Tibial artery (tissue), 4 donors: Measurements from ENCODE around the gene PPME1.

Experiments
- DNase-seq, 2 donors: peaks; one replicate each; pipeline ENCODE4 v3.0.0-alpha.2; 2019
- H3K27ac ChIP-seq, 2 donors: fragments of 200-600 bp; sonication (generic) in 1 of 2; 1 replicate in 1 of 2; 2 replicates in 1 of 2; pipeline ENCODE4 v1.5.1; 2018 to 2019; ENCODE audit warnings: mild to moderate bottlenecking in 1 of 2
- H3K27me3 ChIP-seq, 2 donors: fragments of 200-600 bp; sonication (generic) in 1 of 2; one replicate each; pipeline versions ENCODE4 v1.5.1 to v1.6.0; 2016 to 2019
- H3K36me3 ChIP-seq, 3 donors: fragments of 200-600 bp; sonication (generic) in 2 of 3; one replicate each; pipeline ENCODE4 v1.5.1; 2016 to 2019; ENCODE audit warnings: mild to moderate bottlenecking in 2 of 3
- H3K4me1 ChIP-seq, 4 donors: fragments of 200-600 bp; sonication (generic) in 2 of 4; 1 replicate in 3 of 4; 2 replicates in 1 of 4; pipeline ENCODE4 v1.5.1; 2016 to 2019
- H3K4me3 ChIP-seq, 2 donors: fragments of 200-600 bp; sonication (generic) in 1 of 2; 1 replicate in 1 of 2; 2 replicates in 1 of 2; pipeline ENCODE4 v1.5.1; 2018 to 2019; ENCODE audit warnings: mild to moderate bottlenecking in 2 of 2
- H3K9me3 ChIP-seq, 3 donors: fragments of 200-600 bp; sonication (generic) in 1 of 3; one replicate each; pipeline ENCODE4 v1.5.1; 2016 to 2019
- intact Hi-C: fragments of 100-400 bp; cut with DNase I; formaldehyde crosslinking; loops from one replicate; pipeline ENCODE4 v1.15.0; 2023; ENCODE audit warnings: low total_unique reads
- TF ChIP-seq, protein P1 (sequence below), 2 experiments: fragments of 200-600 bp in 1 of 2; fragments of 450-650 bp in 1 of 2; IDR thresholded peaks; one replicate each; pipeline ENCODE4 v1.5.1; 2017 to 2019; ENCODE audit warnings: antibody characterized with exemption in 2 of 2, mild to moderate bottlenecking in 1 of 2, moderate library complexity in 1 of 2

Gene PPME1

DNA sequence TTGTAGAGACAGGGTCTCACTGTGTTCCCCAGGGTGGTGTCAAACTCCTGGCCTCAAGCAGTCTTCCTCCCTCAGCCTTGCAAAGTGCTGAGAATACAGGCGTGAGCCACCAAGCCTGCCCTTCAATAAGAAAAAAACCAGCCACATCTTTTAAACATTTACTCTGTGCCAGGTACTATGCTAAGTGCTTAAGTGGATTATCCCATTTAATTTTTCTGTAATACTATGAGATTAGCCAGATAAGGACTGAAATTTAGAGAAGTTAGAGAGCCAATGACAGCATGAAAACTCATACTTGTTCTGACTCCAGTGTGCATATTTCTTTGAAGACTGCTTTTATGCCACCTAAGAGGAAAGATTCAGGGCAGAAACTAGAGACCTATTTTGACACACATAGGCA, 35.7 kb downstream of the PPME1 start:
- Histone ChIP-seq H3K27me3 (no peaks in the 10 kb centered on the region), H3K27ac (no peak overlapping the region), H3K36me3 (peaks cover 26 to 55% (median 51%) of the 10 kb centered on the region in 3 donors), H3K9me3 (no peaks in the 10 kb centered on the region), H3K4me1 (peaks cover 0 to 7% (median 0%) of the 10 kb centered on the region in 4 donors), H3K4me3 (no peak overlapping the region)
- intact Hi-C loops: no loop called here
- no peak for DNase-seq
- TF ChIP-seq, protein P1, sequence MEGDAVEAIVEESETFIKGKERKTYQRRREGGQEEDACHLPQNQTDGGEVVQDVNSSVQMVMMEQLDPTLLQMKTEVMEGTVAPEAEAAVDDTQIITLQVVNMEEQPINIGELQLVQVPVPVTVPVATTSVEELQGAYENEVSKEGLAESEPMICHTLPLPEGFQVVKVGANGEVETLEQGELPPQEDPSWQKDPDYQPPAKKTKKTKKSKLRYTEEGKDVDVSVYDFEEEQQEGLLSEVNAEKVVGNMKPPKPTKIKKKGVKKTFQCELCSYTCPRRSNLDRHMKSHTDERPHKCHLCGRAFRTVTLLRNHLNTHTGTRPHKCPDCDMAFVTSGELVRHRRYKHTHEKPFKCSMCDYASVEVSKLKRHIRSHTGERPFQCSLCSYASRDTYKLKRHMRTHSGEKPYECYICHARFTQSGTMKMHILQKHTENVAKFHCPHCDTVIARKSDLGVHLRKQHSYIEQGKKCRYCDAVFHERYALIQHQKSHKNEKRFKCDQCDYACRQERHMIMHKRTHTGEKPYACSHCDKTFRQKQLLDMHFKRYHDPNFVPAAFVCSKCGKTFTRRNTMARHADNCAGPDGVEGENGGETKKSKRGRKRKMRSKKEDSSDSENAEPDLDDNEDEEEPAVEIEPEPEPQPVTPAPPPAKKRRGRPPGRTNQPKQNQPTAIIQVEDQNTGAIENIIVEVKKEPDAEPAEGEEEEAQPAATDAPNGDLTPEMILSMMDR (IDR thresholded peaks at IDR 0.05): no peak

DNA sequence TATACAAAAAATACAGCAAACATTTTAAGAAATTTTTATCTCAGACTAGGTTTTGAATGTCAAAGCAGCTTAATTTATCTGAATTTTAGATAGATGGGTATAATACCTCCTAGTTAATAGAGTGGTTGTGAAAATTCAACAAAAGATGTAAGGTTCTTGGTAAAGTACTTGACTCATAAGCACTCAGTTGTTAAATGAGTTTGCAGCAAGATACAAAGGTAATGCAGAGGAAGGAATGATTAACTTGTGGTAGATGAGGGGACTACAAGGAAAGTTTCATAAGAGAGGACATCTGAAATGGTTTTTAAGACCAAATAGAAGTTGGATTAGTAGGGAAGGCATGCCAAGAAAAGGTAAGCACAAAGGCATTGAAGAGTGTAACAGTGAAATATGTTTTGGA, 37.4 kb downstream of the PPME1 start:
- no peak overlapping the region for H3K27ac ChIP-seq
- no peaks in the 10 kb centered on the region for H3K4me1 ChIP-seq
- no peaks in the 10 kb centered on the region for H3K9me3 ChIP-seq
- DNase-seq: no peak
- H3K36me3 ChIP-seq: peaks cover 36 to 67% (median 66%) of the 10 kb centered on the region in 3 donors
- H3K4me3 ChIP-seq: no peak overlapping the region
- no peaks in the 10 kb centered on the region for H3K27me3 ChIP-seq
- intact Hi-C loops: no loop called here
- TF ChIP-seq, protein P1 (IDR thresholded peaks at IDR 0.05): no peak

DNA sequence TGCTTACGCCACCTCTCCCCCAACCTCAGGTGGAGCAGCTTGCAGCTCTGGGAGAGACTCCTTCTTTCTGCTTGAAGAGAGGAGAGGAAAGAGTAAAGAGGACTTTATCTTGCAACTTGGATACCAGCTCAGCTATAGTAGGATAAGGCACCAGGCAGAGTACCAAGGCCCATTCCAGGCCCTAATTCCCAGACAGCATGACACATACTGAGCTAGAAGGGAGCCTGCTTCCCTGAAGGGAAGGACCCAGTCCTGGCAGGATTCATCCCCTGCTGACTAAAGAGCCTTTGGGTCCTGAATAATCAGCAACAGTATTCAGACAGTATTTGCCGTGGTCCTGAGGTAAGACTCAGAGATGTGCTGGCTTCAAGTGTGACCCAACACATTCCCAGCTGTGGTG, 41.4 kb downstream of the PPME1 start:
- TF ChIP-seq, protein P1 (IDR thresholded peaks at IDR 0.05): no peak

DNA sequence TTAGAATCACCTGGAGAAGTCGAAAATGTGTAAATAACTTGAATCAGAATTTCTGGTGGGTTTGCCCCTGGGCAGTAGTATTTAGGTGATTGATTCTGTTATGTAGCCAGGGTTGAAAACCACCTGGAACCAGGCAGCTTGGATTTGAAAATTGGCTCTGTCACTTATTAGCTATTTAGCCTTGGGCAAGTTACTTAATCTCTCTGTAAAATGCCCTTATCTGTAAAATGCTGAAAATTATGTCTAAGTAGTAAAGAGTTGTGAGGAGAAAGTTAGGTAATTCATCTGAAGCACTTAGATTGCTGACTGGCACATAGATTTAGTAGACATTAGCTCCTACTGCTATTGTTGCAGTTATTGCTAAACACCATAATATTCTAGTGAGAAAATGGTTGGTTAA, 49.3 kb downstream of the PPME1 start:
- TF ChIP-seq, protein P1 (IDR thresholded peaks at IDR 0.05): no peak
- H3K27ac ChIP-seq: no peak overlapping the region
- intact Hi-C loops: no loop called here

More for the DNA sequence above, 41.4 kb downstream of the PPME1 start:
- H3K27ac ChIP-seq: no peak overlapping the region
- DNase-seq: no peak
- H3K27me3 ChIP-seq: no peaks in the 10 kb centered on the region
- H3K9me3 ChIP-seq: no peaks in the 10 kb centered on the region
- intact Hi-C loops: no loop called here
- H3K36me3 ChIP-seq: peaks cover 36 to 54% (median 46%) of the 10 kb centered on the region in 3 donors
- H3K4me1 ChIP-seq: no peaks in the 10 kb centered on the region
- no peak overlapping the region for H3K4me3 ChIP-seq

DNA sequence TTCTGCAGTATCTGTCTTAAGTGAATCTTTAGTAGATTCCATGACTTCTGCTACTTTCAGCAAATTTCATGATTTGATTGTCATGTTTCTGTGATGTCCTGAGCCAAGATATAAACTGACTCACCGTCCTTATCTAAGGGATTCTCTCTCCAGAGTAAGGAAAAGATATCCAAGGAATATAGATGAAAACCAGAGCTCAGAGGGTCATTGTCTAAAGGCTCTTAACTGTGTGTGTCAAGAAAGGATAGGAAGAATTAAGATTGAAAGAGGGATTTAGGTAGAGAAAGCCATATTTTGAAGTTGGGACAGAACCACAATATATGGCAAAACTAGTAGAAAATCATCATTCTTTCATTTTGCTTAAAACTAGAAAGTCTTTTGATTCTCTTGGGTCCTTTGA, 50.7 kb downstream of the PPME1 start:
- TF ChIP-seq, protein P1 (IDR thresholded peaks at IDR 0.05): no peak
- Histone ChIP-seq H3K4me1 (peaks cover 0 to 2% (median under 1%) of the 10 kb centered on the region in 4 donors), H3K27ac (no peak overlapping the region), H3K36me3 (peaks cover 0 to 11% (median 0%) of the 10 kb centered on the region in 3 donors), H3K9me3 (no peaks in the 10 kb centered on the region), H3K27me3 (no peaks in the 10 kb centered on the region), H3K4me3 (no peak overlapping the region)
- DNase-seq: no peak
- intact Hi-C loops: no loop called here

More for the DNA sequence above, 49.3 kb downstream of the PPME1 start:
- Histone ChIP-seq H3K9me3 (no peaks in the 10 kb centered on the region), H3K4me3 (no peak overlapping the region), H3K27me3 (no peaks in the 10 kb centered on the region), H3K4me1 (no peaks in the 10 kb centered on the region), H3K36me3 (peaks cover 0 to 14% (median 0%) of the 10 kb centered on the region in 3 donors)
- no peak for DNase-seq

DNA sequence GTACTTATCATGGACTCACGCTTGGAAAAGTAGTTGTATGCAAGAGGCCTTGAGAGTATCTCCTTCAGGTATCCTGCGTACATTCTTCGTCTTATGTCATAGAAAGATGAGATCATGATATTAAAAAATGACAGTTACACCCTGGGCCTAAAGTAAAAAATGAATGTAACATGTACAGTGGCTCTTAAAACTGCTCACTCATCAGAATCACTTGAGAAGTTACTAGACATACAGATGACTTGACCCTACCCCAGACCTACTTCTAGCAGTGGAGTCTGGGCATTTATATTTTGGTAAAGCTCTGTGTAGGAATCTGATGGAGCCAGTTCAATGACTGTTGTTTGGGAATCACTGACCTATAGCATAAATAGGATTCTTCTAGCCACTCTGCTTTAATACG, 54.5 kb downstream of the PPME1 start:
- no peaks in the 10 kb centered on the region for H3K27me3 ChIP-seq
- peaks cover 0 to 6% (median 2%) of the 10 kb centered on the region in 4 donors for H3K4me1 ChIP-seq
- no peak overlapping the region for H3K27ac ChIP-seq
- intact Hi-C loops: no loop called here
- no peaks in the 10 kb centered on the region for H3K9me3 ChIP-seq
- TF ChIP-seq, protein P1 (IDR thresholded peaks at IDR 0.05): no peak
- H3K36me3 ChIP-seq: peaks cover 5 to 16% (median 7%) of the 10 kb centered on the region in 3 donors
- H3K4me3 ChIP-seq: no peak overlapping the region
- no peak for DNase-seq
